Colonic mucosa (tissue), 4 donors: Measurements from ENCODE around the gene PLXNA2. TPM values are rescaled to one million over a fixed set of nuclear protein-coding genes. Genes with fewer than 3 reads are reported as not detected.

Experiments
- DNase-seq: peaks from one replicate; pipeline ENCODE4 v3.0.0-alpha.2; 2020
- H3K27ac ChIP-seq: fragments of 200-600 bp; one replicate; pipeline ENCODE4 v1.8.0; 2021
- H3K27me3 ChIP-seq: fragments of 200-600 bp; one replicate; pipeline ENCODE4 v1.8.0; 2021
- H3K36me3 ChIP-seq: fragments of 200-600 bp; one replicate; pipeline ENCODE4 v1.8.0; 2021
- H3K4me1 ChIP-seq: fragments of 200-600 bp; one replicate; pipeline ENCODE4 v1.8.0; 2021; ENCODE audit warnings: mild to moderate bottlenecking
- H3K4me3 ChIP-seq: fragments of 200-600 bp; one replicate; pipeline ENCODE4 v1.8.0; 2021
- H3K9ac ChIP-seq, 2 donors: one replicate each; pipeline ENCODE4 v1.7.0; 2013; ENCODE audit warnings: control low read depth in 2 of 2, low read depth in 2 of 2, low read length in 2 of 2
- H3K9me3 ChIP-seq: fragments of 200-600 bp; one replicate; pipeline ENCODE4 v1.8.0; 2021
- intact Hi-C: fragments of 100-400 bp; cut with DNase I; formaldehyde crosslinking; loops from one replicate; pipeline ENCODE4 v1.14.1; 2022
- total RNA-seq, 2 donors: library from RNA; stranded (reverse); fragmentation: NEBNext Ultra II Directional in 1 of 2; extraction: Animal tissue kit (Norgen Biotek cat#: 25700) in 1 of 2; gene quantifications; one replicate each; pipeline ENCODE4 v1.2.1, GENCODE V29; 2021
- TF ChIP-seq, protein P1 (sequence below): fragments of 200-600 bp; IDR thresholded peaks from one replicate; pipeline ENCODE4 v1.8.0; 2022; ENCODE audit warnings: antibody characterized with exemption, mild to moderate bottlenecking
- donor health status: healthy.
- donor health status: DM: no; HTN: no; CAD: no.
- donor health status: DM: no; HTN: no; CAD: no.

PLXNA2 gene
- total RNA-seq, 2 donors from 2014 or later = 46.1 to 81.6 TPM

DNA sequence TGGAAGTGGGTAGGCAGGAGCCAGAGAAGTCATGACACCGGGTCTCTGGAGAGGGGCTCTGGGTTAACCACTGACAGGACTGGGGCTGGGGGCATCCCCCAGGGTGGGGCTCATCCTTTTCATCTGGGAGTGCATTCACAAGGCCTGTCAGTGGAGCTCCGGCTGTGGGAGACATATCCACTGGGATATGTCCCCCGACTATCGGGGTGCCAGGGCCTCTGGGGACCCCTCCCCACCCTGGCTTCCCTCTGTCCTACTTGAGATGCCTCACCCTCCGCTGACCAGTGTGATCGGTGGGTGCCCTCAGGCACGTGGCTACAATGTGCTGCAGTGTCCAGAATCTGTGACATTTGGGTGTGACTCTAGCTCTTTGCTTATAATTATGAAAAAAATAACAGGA is 240.9 kb downstream of the PLXNA2 start:
- intact Hi-C loops = no loop called here
- Histone ChIP-seq H3K4me3 (no peak overlapping the region), H3K27ac (no peak overlapping the region), H3K9ac (no peak overlapping the region), H3K9me3 (no peaks in the 10 kb centered on the region), H3K4me1 (no peaks in the 10 kb centered on the region), H3K27me3 (no peaks in the 10 kb centered on the region), H3K36me3 (no peaks in the 10 kb centered on the region)
- TF ChIP-seq, protein P1, sequence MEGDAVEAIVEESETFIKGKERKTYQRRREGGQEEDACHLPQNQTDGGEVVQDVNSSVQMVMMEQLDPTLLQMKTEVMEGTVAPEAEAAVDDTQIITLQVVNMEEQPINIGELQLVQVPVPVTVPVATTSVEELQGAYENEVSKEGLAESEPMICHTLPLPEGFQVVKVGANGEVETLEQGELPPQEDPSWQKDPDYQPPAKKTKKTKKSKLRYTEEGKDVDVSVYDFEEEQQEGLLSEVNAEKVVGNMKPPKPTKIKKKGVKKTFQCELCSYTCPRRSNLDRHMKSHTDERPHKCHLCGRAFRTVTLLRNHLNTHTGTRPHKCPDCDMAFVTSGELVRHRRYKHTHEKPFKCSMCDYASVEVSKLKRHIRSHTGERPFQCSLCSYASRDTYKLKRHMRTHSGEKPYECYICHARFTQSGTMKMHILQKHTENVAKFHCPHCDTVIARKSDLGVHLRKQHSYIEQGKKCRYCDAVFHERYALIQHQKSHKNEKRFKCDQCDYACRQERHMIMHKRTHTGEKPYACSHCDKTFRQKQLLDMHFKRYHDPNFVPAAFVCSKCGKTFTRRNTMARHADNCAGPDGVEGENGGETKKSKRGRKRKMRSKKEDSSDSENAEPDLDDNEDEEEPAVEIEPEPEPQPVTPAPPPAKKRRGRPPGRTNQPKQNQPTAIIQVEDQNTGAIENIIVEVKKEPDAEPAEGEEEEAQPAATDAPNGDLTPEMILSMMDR = no peak
- no peak for DNase-seq

DNA sequence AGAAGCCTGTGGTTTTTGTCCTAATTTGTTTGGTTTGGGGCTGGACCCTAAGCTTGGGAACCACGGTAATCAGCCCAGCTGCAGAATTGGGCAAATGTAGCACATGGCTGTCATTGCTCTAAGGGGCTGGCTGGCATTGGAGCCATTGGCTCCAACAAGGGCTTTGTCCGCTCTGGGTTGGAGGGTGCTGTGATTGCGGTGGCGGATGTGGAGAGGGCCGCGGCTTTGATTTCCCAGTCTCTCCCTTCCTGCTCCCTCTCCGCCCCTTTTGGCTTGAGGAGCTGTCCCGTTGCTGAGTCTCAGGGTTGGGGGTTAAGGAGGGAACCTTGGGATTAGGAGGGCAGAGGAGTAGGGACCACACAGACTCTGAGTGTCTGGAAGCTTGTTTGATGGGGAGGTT is 241.5 kb downstream of the PLXNA2 start:
- H3K9me3 ChIP-seq = no peaks in the 10 kb centered on the region
- TF ChIP-seq, protein P1 = no peak
- no peak overlapping the region for H3K4me3 ChIP-seq
- no peaks in the 10 kb centered on the region for H3K27me3 ChIP-seq
- no peak overlapping the region for H3K27ac ChIP-seq
- no peak overlapping the region for H3K9ac ChIP-seq
- no peaks in the 10 kb centered on the region for H3K36me3 ChIP-seq
- no peaks in the 10 kb centered on the region for H3K4me1 ChIP-seq
- DNase-seq = no peak
- intact Hi-C loops = no loop called here

DNA sequence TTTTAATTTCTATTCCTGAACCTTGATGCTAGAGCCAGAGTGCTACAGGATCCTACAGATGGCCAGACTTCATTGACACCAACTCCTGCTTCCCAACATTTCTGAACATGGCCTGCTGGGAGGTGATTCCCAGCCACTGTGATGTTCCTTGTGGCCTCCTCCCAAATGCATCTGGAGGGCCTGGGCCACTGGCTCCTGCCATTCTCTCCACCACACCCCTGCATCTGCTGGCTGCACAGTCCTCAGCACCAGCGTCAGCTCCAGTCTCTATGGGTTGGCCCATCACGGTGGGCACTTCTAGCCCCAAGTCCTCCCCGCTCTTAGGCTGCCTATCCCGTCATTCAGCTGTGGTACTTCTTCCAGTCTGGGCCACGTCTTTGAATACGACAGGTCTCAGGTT is 242.1 kb downstream of the PLXNA2 start:
- Histone ChIP-seq H3K27me3 (no peaks in the 10 kb centered on the region), H3K27ac (no peak overlapping the region), H3K9me3 (no peaks in the 10 kb centered on the region), H3K4me1 (no peaks in the 10 kb centered on the region), H3K36me3 (no peaks in the 10 kb centered on the region), H3K9ac (no peak overlapping the region), H3K4me3 (no peak overlapping the region)
- intact Hi-C loops = no loop called here
- no peak for DNase-seq
- TF ChIP-seq, protein P1 = no peak

DNA sequence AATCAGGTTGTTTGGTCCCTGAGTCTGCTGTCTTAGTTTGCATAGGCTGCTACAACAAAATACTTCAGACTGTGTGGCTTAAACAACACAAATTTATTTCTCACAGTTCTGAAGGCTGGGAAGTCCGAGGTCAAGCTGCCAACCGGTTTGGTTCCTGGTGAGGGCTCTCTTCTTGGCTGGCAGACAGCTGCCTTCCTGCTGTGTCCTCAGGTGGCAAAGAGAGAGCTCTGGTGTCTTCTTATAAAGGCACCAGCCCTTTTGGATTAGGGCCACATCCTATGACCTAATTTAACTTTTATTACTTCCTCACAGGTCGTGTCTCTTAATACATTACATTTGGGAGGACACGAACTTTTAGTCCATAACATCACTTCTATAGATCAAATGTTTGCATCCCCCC is 243.7 kb downstream of the PLXNA2 start:
- no peak overlapping the region for H3K27ac ChIP-seq
- no peaks in the 10 kb centered on the region for H3K9me3 ChIP-seq
- TF ChIP-seq, protein P1 = no peak
- no peak overlapping the region for H3K9ac ChIP-seq
- intact Hi-C loops = no loop called here
- no peak overlapping the region for H3K4me3 ChIP-seq
- H3K36me3 ChIP-seq = no peaks in the 10 kb centered on the region
- no peak for DNase-seq
- H3K27me3 ChIP-seq = no peaks in the 10 kb centered on the region
- no peaks in the 10 kb centered on the region for H3K4me1 ChIP-seq

DNA sequence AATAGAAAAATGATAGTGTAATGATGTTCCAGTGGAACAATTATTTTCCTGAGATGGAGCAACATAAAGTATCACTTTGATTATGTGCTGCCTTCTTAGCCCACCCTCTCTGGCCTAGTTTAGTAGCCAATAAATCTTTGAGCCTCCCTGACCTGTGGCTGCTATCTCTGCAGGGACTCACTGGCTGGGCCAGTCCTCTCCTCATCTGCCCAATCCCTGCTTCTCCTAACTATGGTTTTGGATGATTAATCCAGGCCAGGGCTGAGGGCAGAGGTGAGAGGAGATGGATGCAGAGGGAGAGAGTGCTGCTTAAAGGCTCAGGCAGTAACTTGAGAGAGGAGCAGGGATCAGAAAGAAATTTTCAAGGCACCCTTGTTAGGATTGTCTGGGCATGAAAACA is 244.2 kb downstream of the PLXNA2 start:
- intact Hi-C loops = loop anchor here (10.0 kb wide), 1 partner anchor 115 kb away; no protein-coding TSS in a partner anchor
- no peak for DNase-seq
- H3K27me3 ChIP-seq = no peaks in the 10 kb centered on the region
- H3K36me3 ChIP-seq = no peaks in the 10 kb centered on the region
- no peak overlapping the region for H3K4me3 ChIP-seq
- no peaks in the 10 kb centered on the region for H3K4me1 ChIP-seq
- TF ChIP-seq, protein P1 = no peak
- H3K9me3 ChIP-seq = no peaks in the 10 kb centered on the region
- no peak overlapping the region for H3K9ac ChIP-seq
- no peak overlapping the region for H3K27ac ChIP-seq
